Neuronal stem cell (in vitro differentiated cells): ENCODE data around the gene TIGAR.

Experiments
- DNase-seq: peaks from one replicate; pipeline ENCODE4 v3.0.0-alpha.2; 2013; ENCODE audit warnings: low spot score
- H2AFZ ChIP-seq: one replicate; pipeline ENCODE4 v1.6.1; 2013; ENCODE audit warnings: mild to moderate bottlenecking, low read length, inconsistent platforms
- H2AK5ac ChIP-seq: 2 replicates; pipeline ENCODE4 v1.6.1; 2013; ENCODE audit warnings: low read depth, mild to moderate bottlenecking, inconsistent platforms, low read length, moderate library complexity, mixed read lengths
- H2BK120ac ChIP-seq: 2 replicates; pipeline ENCODE4 v1.6.1; 2013; ENCODE audit warnings: low read depth, mild to moderate bottlenecking, inconsistent platforms, low read length, moderate library complexity, mixed read lengths
- H2BK12ac ChIP-seq: one replicate; pipeline ENCODE4 v1.6.1; 2013; ENCODE audit warnings: low read length, inconsistent platforms
- H2BK15ac ChIP-seq: 2 replicates; pipeline ENCODE4 v1.6.1; 2013; ENCODE audit warnings: mild to moderate bottlenecking, low read length, inconsistent platforms, mixed read lengths
- H2BK5ac ChIP-seq: one replicate; pipeline ENCODE4 v1.6.1; 2013; ENCODE audit warnings: inconsistent platforms, mild to moderate bottlenecking, low read length, moderate library complexity
- H3K14ac ChIP-seq: one replicate; pipeline ENCODE4 v1.6.1; 2013; ENCODE audit warnings: low read length, inconsistent platforms
- H3K18ac ChIP-seq: 2 replicates; pipeline ENCODE4 v1.6.1; 2013; ENCODE audit warnings: low read length, inconsistent platforms
- H3K23ac ChIP-seq: 2 replicates; pipeline ENCODE4 v1.6.1; 2013; ENCODE audit warnings: low read depth, mild to moderate bottlenecking, mixed read lengths, low read length, inconsistent platforms; ENCODE audit not compliant: poor library complexity
- H3K27ac ChIP-seq: replicated peaks from 3 replicates; pipeline ENCODE4 v1.5.1; 2013; ENCODE audit warnings: low read length, inconsistent platforms
- H3K27me3 ChIP-seq, 3 experiments: 2 replicates each; pipeline ENCODE4 v1.6.1; 2013; ENCODE audit warnings: low read length in 3 of 3, mild to moderate bottlenecking in 2 of 3, inconsistent platforms in 1 of 3, low read depth in 1 of 3, mixed read lengths in 1 of 3, moderate library complexity in 1 of 3; ENCODE audit not compliant: control insufficient read depth in 3 of 3, insufficient read depth in 3 of 3
- H3K36me3 ChIP-seq, 2 donors: replicated peaks in 1 of 2; 2 replicates each; pipeline ENCODE4 v1.6.1; 2013; ENCODE audit warnings: low read length in 2 of 2; ENCODE audit not compliant: control insufficient read depth in 2 of 2, insufficient read depth in 2 of 2
- H3K4ac ChIP-seq: 2 replicates; pipeline ENCODE4 v1.6.1; 2013; ENCODE audit warnings: inconsistent platforms, mild to moderate bottlenecking, low read length, moderate library complexity
- H3K4me1 ChIP-seq, 2 donors: 1 replicate in 1 of 2; 2 replicates in 1 of 2; pipeline ENCODE4 v1.6.1; 2013; ENCODE audit warnings: low read length in 2 of 2, low read depth in 1 of 2; ENCODE audit not compliant: control insufficient read depth in 2 of 2, insufficient read depth in 1 of 2
- H3K4me2 ChIP-seq: one replicate; pipeline ENCODE4 v1.6.1; 2013; ENCODE audit warnings: mild to moderate bottlenecking, low read length, inconsistent platforms; ENCODE audit not compliant: insufficient read depth, poor library complexity, severe bottlenecking
- H3K4me3 ChIP-seq, 2 donors: 2 replicates each; pipeline ENCODE4 v1.5.1; 2013; ENCODE audit warnings: low read length in 2 of 2, mild to moderate bottlenecking in 2 of 2, inconsistent platforms in 1 of 2, moderate library complexity in 1 of 2
- H3K79me1 ChIP-seq: one replicate; pipeline ENCODE4 v1.6.1; 2013; ENCODE audit warnings: low read depth, mild to moderate bottlenecking, inconsistent platforms, low read length, moderate library complexity
- H3K9ac ChIP-seq: one replicate; pipeline ENCODE4 v1.6.1; 2013; ENCODE audit warnings: mild to moderate bottlenecking, low read depth, low read length, inconsistent platforms; ENCODE audit not compliant: poor library complexity
- H3K9me3 ChIP-seq, 2 donors: replicated peaks in 1 of 2; 2 replicates each; pipeline versions ENCODE3 to v1.6.1; 2013; ENCODE audit warnings: low read length in 2 of 2, mild to moderate bottlenecking in 2 of 2, inconsistent platforms in 1 of 2, low read depth in 1 of 2, mixed read lengths in 1 of 2, moderate library complexity in 1 of 2; ENCODE audit not compliant: control insufficient read depth in 2 of 2, insufficient read depth in 1 of 2
- H4K8ac ChIP-seq: one replicate; pipeline ENCODE4 v1.6.1; 2013; ENCODE audit warnings: low read depth, mild to moderate bottlenecking, inconsistent platforms, low read length, moderate library complexity
- H4K91ac ChIP-seq: one replicate; pipeline ENCODE4 v1.6.1; 2013; ENCODE audit warnings: low read length, low read depth, mild to moderate bottlenecking, inconsistent platforms; ENCODE audit not compliant: poor library complexity
- WGBS, 2 donors: extraction: QIAGEN DNeasy Blood & Tissue Kit; methylation state at CpG; one replicate each; pipeline ENCODE4 v1.1.7; 2013; ENCODE audit warnings: missing lambda C conversion rate in 2 of 2, mixed read lengths in 1 of 2; ENCODE audit not compliant: insufficient read length in 2 of 2, insufficient replicate concordance in 1 of 2; ENCODE audit errors: extremely low coverage in 2 of 2; 5-methylcytosine and 5-hydroxymethylcytosine counted together

The TIGAR gene

GRCh38 chr12:4277857-4278256, 43.2 kb upstream of the TIGAR start:
- Histone ChIP-seq H3K9me3 (no peaks in the 10 kb centered on the region), H2AK5ac (no peak overlapping the region), H2BK15ac (no peak overlapping the region), H3K4me1 (peaks cover 37 to 54% of the 10 kb centered on the region in 2 donors), H3K36me3 (peaks cover 47 to 74% of the 10 kb centered on the region in 2 donors), H3K27me3 (no peaks in the 10 kb centered on the region), H3K4me3 (no peak overlapping the region), H3K23ac (no peak overlapping the region), H4K8ac (no peak overlapping the region), H2BK12ac (no peak overlapping the region), H2BK5ac (no peak overlapping the region), H3K27ac (no peak overlapping the region), H3K14ac (no peak overlapping the region), H4K91ac (no peak overlapping the region), H3K18ac (no peak overlapping the region), H3K4ac (no peak overlapping the region), H3K9ac (no peak overlapping the region), H2BK120ac (no peak overlapping the region), H3K79me1 (peaks cover 20% of the 10 kb centered on the region), H2AFZ (no peak overlapping the region), H3K4me2 (no peak overlapping the region)
- WGBS, 2 donors = no CpG with 5 or more reads among the region's 3 CpGs
- no peak for DNase-seq

- H3K27ac ChIP-seq = no peak overlapping the region
- no peak overlapping the region for H2AK5ac ChIP-seq
- no peaks in the 10 kb centered on the region for H3K9me3 ChIP-seq
- no CpG with 5 or more reads among the region's 15 CpGs for WGBS, 2 donors
- no peak overlapping the region for H2BK15ac ChIP-seq
- no peak overlapping the region for H3K23ac ChIP-seq
- peaks cover 37 to 49% of the 10 kb centered on the region in 2 donors for H3K4me1 ChIP-seq
- H3K79me1 ChIP-seq = peaks cover 20% of the 10 kb centered on the region
- no peak overlapping the region for H4K8ac ChIP-seq
- peaks cover 53 to 81% of the 10 kb centered on the region in 2 donors for H3K36me3 ChIP-seq
- H2BK12ac ChIP-seq = no peak overlapping the region
- no peak for DNase-seq
- no peak overlapping the region for H3K4ac ChIP-seq
- H3K27me3 ChIP-seq = no peaks in the 10 kb centered on the region
- H2BK120ac ChIP-seq = no peak overlapping the region
- no peak overlapping the region for H2BK5ac ChIP-seq
- H4K91ac ChIP-seq = no peak overlapping the region
- H3K14ac ChIP-seq = no peak overlapping the region
- H3K9ac ChIP-seq = no peak overlapping the region
- H3K4me3 ChIP-seq = no peak overlapping the region
- no peak overlapping the region for H3K18ac ChIP-seq
- no peak overlapping the region for H2AFZ ChIP-seq
- no peak overlapping the region for H3K4me2 ChIP-seq
Observed at GRCh38 chr12:4278329-4279197, 42.5 kb upstream of the TIGAR start.

GRCh38 chr12:4279198-4279690, 41.8 kb upstream of the TIGAR start:
- Histone ChIP-seq H3K79me1 (peaks cover 17% of the 10 kb centered on the region), H2BK15ac (no peak overlapping the region), H2BK5ac (no peak overlapping the region), H3K4me1 (peaks cover 37 to 49% of the 10 kb centered on the region in 2 donors), H4K8ac (no peak overlapping the region), H4K91ac (no peak overlapping the region), H3K18ac (no peak overlapping the region), H3K4me2 (no peak overlapping the region), H3K4me3 (no peak overlapping the region), H2BK120ac (no peak overlapping the region), H3K9ac (no peak overlapping the region), H3K9me3 (no peaks in the 10 kb centered on the region), H2AFZ (no peak overlapping the region), H2AK5ac (no peak overlapping the region), H3K14ac (no peak overlapping the region), H3K23ac (no peak overlapping the region), H3K27ac (no peak overlapping the region), H3K4ac (no peak overlapping the region), H2BK12ac (no peak overlapping the region), H3K27me3 (no peaks in the 10 kb centered on the region), H3K36me3 (peaks cover 59 to 88% of the 10 kb centered on the region in 2 donors)
- DNase-seq = no peak
- WGBS, 2 donors = no CpG with 5 or more reads among the region's 10 CpGs

GRCh38 chr12:4280351-4281163, 40.5 kb upstream of the TIGAR start:
- Histone ChIP-seq H2BK120ac (no peak overlapping the region), H2BK5ac (no peak overlapping the region), H3K4ac (no peak overlapping the region), H3K79me1 (peaks cover 18% of the 10 kb centered on the region), H3K23ac (no peak overlapping the region), H3K4me2 (no peak overlapping the region), H3K36me3 (peaks cover 67 to 99% of the 10 kb centered on the region in 2 donors), H4K91ac (no peak overlapping the region), H3K4me3 (no peak overlapping the region), H3K9me3 (no peaks in the 10 kb centered on the region), H3K27me3 (no peaks in the 10 kb centered on the region), H3K27ac (no peak overlapping the region), H2AK5ac (no peak overlapping the region), H2AFZ (no peak overlapping the region), H3K14ac (no peak overlapping the region), H2BK15ac (no peak overlapping the region), H2BK12ac (no peak overlapping the region), H3K18ac (no peak overlapping the region), H3K4me1 (peaks cover 41 to 49% of the 10 kb centered on the region in 2 donors), H4K8ac (no peak overlapping the region), H3K9ac (no peak overlapping the region)
- no CpG with 5 or more reads among the region's 15 CpGs for WGBS, 2 donors
- no peak for DNase-seq
